ENCODE results near the gene CADM2. TPM values are rescaled to one million over a fixed set of nuclear protein-coding genes. Genes with fewer than 3 reads are reported as not detected.
A peak's percentile ranks its signal among the peaks of the same experiment; 100 is the strongest.

The CADM2 gene
- total RNA-seq, 1 donor: under 0.01 TPM

DNA sequence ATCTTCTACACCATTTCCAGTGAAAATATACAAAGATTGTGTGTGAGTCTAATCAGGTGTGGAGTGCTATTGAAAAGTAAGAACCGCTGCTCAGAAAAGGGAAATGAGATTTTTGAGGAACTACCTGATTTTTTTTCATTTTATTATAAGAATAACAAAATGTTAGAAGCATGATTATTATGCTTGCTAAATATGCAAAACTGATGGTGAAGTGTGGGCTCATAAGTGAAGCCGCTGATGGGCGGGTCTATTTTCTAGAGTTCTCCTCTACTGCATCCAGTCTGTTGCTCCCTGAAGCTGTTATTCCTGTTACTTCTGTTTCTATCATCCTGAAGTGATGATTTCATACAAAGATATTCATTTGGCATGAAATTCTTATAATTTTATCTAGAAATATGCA, 612.0 kb downstream of the CADM2 start:
- no peak for DNase-seq (ENCODE audit: low read depth)
- H3K4me3 ChIP-seq (ENCODE audit: low read depth, low read length): no peak overlapping the region
- no peak for TF ChIP-seq CTCF (IDR thresholded peaks at IDR 0.05; ENCODE audit: insufficient read depth, low read depth, low read length)

DNA sequence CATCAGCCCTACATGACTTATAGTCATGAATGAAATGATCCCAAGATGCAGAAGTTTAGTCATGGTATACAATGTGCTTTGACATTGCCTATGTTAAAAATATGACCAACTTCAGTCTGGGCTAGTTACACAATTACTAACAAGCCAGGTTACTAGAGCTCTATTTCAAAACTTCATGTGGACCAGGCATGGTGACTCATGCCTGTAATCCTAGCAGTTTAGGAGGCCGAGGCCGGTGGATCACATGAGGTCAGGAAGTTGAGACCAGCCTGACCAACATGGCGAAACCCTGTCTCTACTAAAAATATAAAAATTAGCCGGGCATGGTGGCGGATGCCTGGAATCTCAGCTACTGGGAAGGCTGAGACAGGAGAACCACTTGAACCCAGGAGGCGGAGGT, 613.0 kb downstream of the CADM2 start:
- no peak for TF ChIP-seq CTCF (IDR thresholded peaks at IDR 0.05; ENCODE audit: insufficient read depth, low read depth, low read length)
- no peak overlapping the region for H3K4me3 ChIP-seq (ENCODE audit: low read depth, low read length)
- peak; percentile 1 for DNase-seq (ENCODE audit: low read depth)

GRCh38 chr3:85572426-85572825, 613.6 kb downstream of the CADM2 start:
- no peak for DNase-seq (ENCODE audit: low read depth)
- TF ChIP-seq CTCF (IDR thresholded peaks at IDR 0.05; ENCODE audit: insufficient read depth, low read depth, low read length): no peak

GRCh38 chr3:85572978-85573377, 614.2 kb downstream of the CADM2 start:
- no peak overlapping the region for H3K4me3 ChIP-seq (ENCODE audit: low read depth, low read length)
- DNase-seq (ENCODE audit: low read depth): no peak
- TF ChIP-seq CTCF (IDR thresholded peaks at IDR 0.05; ENCODE audit: insufficient read depth, low read depth, low read length): no peak

More at GRCh38 chr3:85572426-85572825, 613.6 kb downstream of the CADM2 start:
- H3K4me3 ChIP-seq (ENCODE audit: low read depth, low read length): no peak overlapping the region

DNA sequence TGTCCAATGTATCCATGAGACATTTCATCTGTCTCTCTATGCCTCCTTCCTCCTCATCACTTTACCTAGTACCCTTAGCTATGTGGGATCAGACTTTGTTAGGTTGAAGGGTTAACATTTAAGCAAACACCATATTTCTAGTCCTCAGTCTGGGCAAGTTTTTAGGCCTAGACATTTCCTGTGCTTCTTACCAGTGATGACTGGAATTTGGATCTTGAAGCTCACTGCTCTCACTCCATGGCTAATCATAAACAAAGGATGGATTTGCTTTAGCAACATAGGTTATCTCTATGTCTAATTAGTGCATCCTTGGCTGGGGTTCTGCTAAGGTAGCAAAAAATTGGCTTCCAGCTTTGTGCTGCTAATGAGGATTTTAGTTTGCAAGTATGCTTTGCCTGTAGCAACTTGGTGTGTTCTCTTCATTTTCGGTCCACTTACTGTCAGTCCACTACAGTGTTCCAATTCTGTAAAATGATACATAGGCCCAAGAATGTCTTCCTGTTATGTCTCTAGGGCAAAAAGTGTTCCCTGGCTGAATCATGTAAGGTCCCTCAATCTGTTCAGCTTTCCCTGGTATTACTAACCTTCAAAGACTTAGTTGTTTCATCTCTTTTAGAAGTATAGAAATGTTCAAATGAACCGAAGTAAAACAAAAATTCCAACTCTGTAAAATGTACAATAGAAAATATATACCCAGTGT, 615.4 kb downstream of the CADM2 start:
- H3K4me3 ChIP-seq (ENCODE audit: low read depth, low read length): no peak overlapping the region

DNA sequence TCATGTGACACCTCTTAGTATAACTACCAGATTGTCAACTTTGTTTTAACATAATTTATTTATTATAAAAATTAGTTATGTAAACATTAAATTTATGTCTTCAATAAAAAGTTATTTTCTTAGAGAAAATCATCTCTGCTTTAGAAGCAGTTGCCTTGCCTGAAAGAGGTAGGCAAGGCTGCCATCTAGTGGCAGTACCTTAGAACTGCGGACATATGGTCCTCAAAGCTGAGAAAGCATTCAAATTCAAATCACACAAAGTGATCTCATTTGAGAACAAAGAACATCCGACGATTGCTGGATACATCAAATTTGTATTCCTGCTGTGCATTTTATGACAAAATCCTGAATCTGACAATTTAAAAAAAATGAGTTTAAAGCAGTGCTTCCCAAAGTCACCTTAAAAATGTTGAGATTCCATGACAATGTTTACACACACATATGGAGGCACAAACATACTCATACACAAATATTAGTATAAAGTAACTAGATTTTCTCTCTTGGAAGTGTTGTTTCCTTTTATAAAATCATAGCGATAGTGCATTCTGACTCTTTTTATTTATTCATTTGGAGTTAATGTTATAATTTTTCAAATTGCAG, 617.4 kb downstream of the CADM2 start:
- peak; percentile 79 for TF ChIP-seq CTCF (IDR thresholded peaks at IDR 0.05; ENCODE audit: insufficient read depth, low read depth, low read length)
- no peak overlapping the region for H3K4me3 ChIP-seq (ENCODE audit: low read depth, low read length)
- peak; percentile 42 for DNase-seq (ENCODE audit: low read depth)

More for the DNA sequence above, 615.4 kb downstream of the CADM2 start:
- no peak for DNase-seq (ENCODE audit: low read depth)
- TF ChIP-seq CTCF (IDR thresholded peaks at IDR 0.05; ENCODE audit: insufficient read depth, low read depth, low read length): no peak

All from fibroblast of villous mesenchyme (primary cell).